Testis (tissue), 3 donors: Measurements from ENCODE around the gene COL26A1. TPM values are rescaled to one million over a fixed set of nuclear protein-coding genes. Genes with fewer than 3 reads are reported as not detected.

Source experiments
- DNase-seq: peaks from one replicate; pipeline ENCODE4 v3.0.0-alpha.2; 2019
- H3K27ac ChIP-seq, 2 donors: fragments of 200-600 bp; sonication (generic); one replicate each; pipeline ENCODE4 v1.5.1; 2019
- H3K27me3 ChIP-seq: fragments of 200-600 bp; sonication (generic); one replicate; pipeline ENCODE4 v1.5.1; 2019
- H3K36me3 ChIP-seq: fragments of 200-600 bp; sonication (generic); one replicate; pipeline ENCODE4 v1.5.1; 2017; ENCODE audit warnings: low read depth; ENCODE audit errors: missing control alignments
- H3K4me1 ChIP-seq: fragments of 200-600 bp; sonication (generic); one replicate; pipeline ENCODE4 v1.5.1; 2019
- H3K4me3 ChIP-seq, 2 donors: fragments of 200-600 bp; sonication (generic); one replicate each; pipeline ENCODE4 v1.5.1; 2017 to 2019
- H3K9me3 ChIP-seq: fragments of 200-600 bp; sonication (generic); one replicate; pipeline ENCODE4 v1.5.1; 2017
- CTCF ChIP-seq, 3 experiments: fragments of 450-650 bp in 2 of 3; fragments of 200-600 bp in 1 of 3; sonication (generic) in 1 of 3; IDR thresholded peaks; one replicate each; pipeline ENCODE4 v1.5.1; 2016 to 2019; ENCODE audit warnings: antibody characterized with exemption in 3 of 3, mild to moderate bottlenecking in 2 of 3, moderate library complexity in 1 of 3
- POLR2A ChIP-seq: fragments of 450-650 bp; IDR thresholded peaks from one replicate; pipeline ENCODE4 v1.6.1; 2017; ENCODE audit warnings: antibody characterized with exemption, mild to moderate bottlenecking, moderate library complexity
- WGBS, 2 donors: methylation state at CpG; one replicate each; pipeline ENCODE4 v1.1.5; 2018; 5-methylcytosine and 5-hydroxymethylcytosine counted together
- intact Hi-C: fragments of 100-400 bp; cut with DNase I; formaldehyde crosslinking; loops from one replicate; pipeline ENCODE4 v1.15.1; 2023; ENCODE audit warnings: low total_unique reads
- polyA plus RNA-seq: library from polyadenylated mRNA; stranded (reverse); fragments of 350-450 nt; fragmentation: Illumina TruSeq; extraction: RNeasy Lipid Tissue Mini Kit (QIAGEN cat#74804); gene quantifications from one replicate; pipeline ENCODE4 v1.2.3, GENCODE V29; 2014; ENCODE audit warnings: low read depth, low replicate concordance; ENCODE audit not compliant: insufficient read depth
- total RNA-seq, 2 donors: library from RNA; depleted of rRNA; stranded (reverse); fragments of >200 nt; gene quantifications; one replicate each; pipeline ENCODE4 v1.2.3, GENCODE V29; 2016

The COL26A1 gene
- total and polyA plus RNA-seq, 3 donors from 2014 or later, result 0.94 to 3.1 (median 1.1) TPM

GRCh38 chr7:101546308-101546936, 183.7 kb downstream of the COL26A1 start:
- WGBS, 2 donors, result 93 to 100% methylated on average over 2 of the region's 2 CpGs
- H3K4me1 ChIP-seq, result peaks cover 3% of the 10 kb centered on the region
- TF ChIP-seq POLR2A, result no peak
- no peak for TF ChIP-seq CTCF (IDR thresholded peaks at IDR 0.05)
- no peak for DNase-seq
- no peak overlapping the region for H3K4me3 ChIP-seq
- no peak overlapping the region for H3K27ac ChIP-seq
- no peaks in the 10 kb centered on the region for H3K36me3 ChIP-seq
- H3K27me3 ChIP-seq, result no peaks in the 10 kb centered on the region
- intact Hi-C loops, result loop anchor here (10.0 kb wide), 1 partner anchor 718 kb away; no protein-coding TSS in a partner anchor
- H3K9me3 ChIP-seq, result no peaks in the 10 kb centered on the region

- DNase-seq, result no peak
- H3K9me3 ChIP-seq, result no peaks in the 10 kb centered on the region
- H3K27ac ChIP-seq, result no peak overlapping the region
- TF ChIP-seq POLR2A, result no peak
- TF ChIP-seq CTCF (IDR thresholded peaks at IDR 0.05), result no peak
- no peak overlapping the region for H3K4me3 ChIP-seq
- H3K4me1 ChIP-seq, result peaks cover 3% of the 10 kb centered on the region
- 75 to 82% methylated on average over 7 to 17 of the region's 17 CpGs for WGBS, 2 donors
- intact Hi-C loops, result loop anchor here (10.0 kb wide), 1 partner anchor 718 kb away; no protein-coding TSS in a partner anchor
- no peaks in the 10 kb centered on the region for H3K27me3 ChIP-seq
- H3K36me3 ChIP-seq, result no peaks in the 10 kb centered on the region
Measured at GRCh38 chr7:101547022-101547915, 184.6 kb downstream of the COL26A1 start.

GRCh38 chr7:101547916-101548661, 185.4 kb downstream of the COL26A1 start:
- no peak for DNase-seq
- intact Hi-C loops, result loop anchor here (10.0 kb wide), 1 partner anchor 717 kb away; no protein-coding TSS in a partner anchor
- Histone ChIP-seq H3K4me1 (peaks cover 3% of the 10 kb centered on the region), H3K9me3 (no peaks in the 10 kb centered on the region), H3K27ac (no peak overlapping the region), H3K4me3 (no peak overlapping the region), H3K36me3 (no peaks in the 10 kb centered on the region), H3K27me3 (no peaks in the 10 kb centered on the region)
- TF ChIP-seq POLR2A (no peak), CTCF (IDR thresholded peaks at IDR 0.05) (no peak)
- WGBS, 2 donors, result 83 to 90% methylated on average over 14 of the region's 14 CpGs

- intact Hi-C loops, result loop anchor here (10.0 kb wide), 1 partner anchor 715 kb away; no protein-coding TSS in a partner anchor
- Histone ChIP-seq H3K27ac (no peak overlapping the region), H3K4me3 (no peak overlapping the region), H3K27me3 (no peaks in the 10 kb centered on the region), H3K36me3 (no peaks in the 10 kb centered on the region), H3K9me3 (no peaks in the 10 kb centered on the region), H3K4me1 (peaks cover 3% of the 10 kb centered on the region)
- no peak for DNase-seq
- TF ChIP-seq CTCF (IDR thresholded peaks at IDR 0.05) (no peak), POLR2A (no peak)
- WGBS, 2 donors, result 88 to 94% methylated on average over 5 of the region's 5 CpGs
Measured at GRCh38 chr7:101549734-101550133, 187.1 kb downstream of the COL26A1 start.
